ENCODE results near the gene URB1.

Gene URB1

GRCh38 chr21:32403201-32403777 is 10.5 kb upstream of the URB1 start:
- no peaks in the 10 kb centered on the region for H3K9me2 ChIP-seq (ENCODE audit: low read depth, low read length)
- H4K20me1 ChIP-seq (ENCODE audit: insufficient read depth, low read length) = no peaks in the 10 kb centered on the region
- H3K4me2 ChIP-seq (ENCODE audit: low read length) = no peak overlapping the region
- no peak overlapping the region for H3K4me3 ChIP-seq (ENCODE audit: low read depth, low read length, poor library complexity, severe bottlenecking)
- H2AFZ ChIP-seq (ENCODE audit: low read length) = no peak overlapping the region
- no peaks in the 10 kb centered on the region for H3K79me2 ChIP-seq (ENCODE audit: insufficient read depth, low read length)
- TF ChIP-seq EZH2 (IDR thresholded peaks at IDR 0.05; ENCODE audit: borderline replicate concordance, low read length) = no peak
- TF ChIP-seq, protein P1, sequence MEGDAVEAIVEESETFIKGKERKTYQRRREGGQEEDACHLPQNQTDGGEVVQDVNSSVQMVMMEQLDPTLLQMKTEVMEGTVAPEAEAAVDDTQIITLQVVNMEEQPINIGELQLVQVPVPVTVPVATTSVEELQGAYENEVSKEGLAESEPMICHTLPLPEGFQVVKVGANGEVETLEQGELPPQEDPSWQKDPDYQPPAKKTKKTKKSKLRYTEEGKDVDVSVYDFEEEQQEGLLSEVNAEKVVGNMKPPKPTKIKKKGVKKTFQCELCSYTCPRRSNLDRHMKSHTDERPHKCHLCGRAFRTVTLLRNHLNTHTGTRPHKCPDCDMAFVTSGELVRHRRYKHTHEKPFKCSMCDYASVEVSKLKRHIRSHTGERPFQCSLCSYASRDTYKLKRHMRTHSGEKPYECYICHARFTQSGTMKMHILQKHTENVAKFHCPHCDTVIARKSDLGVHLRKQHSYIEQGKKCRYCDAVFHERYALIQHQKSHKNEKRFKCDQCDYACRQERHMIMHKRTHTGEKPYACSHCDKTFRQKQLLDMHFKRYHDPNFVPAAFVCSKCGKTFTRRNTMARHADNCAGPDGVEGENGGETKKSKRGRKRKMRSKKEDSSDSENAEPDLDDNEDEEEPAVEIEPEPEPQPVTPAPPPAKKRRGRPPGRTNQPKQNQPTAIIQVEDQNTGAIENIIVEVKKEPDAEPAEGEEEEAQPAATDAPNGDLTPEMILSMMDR (IDR thresholded peaks at IDR 0.05; ENCODE audit: low read length) = peak; percentile 79
- no peak overlapping the region for H3K27ac ChIP-seq (ENCODE audit: low read depth, low read length, poor library complexity, severe bottlenecking)
- no peaks in the 10 kb centered on the region for H3K36me3 ChIP-seq (ENCODE audit: insufficient read depth, low read length)
- H3K27me3 ChIP-seq (ENCODE audit: insufficient read depth, low read length) = no peaks in the 10 kb centered on the region
- H3K9me3 ChIP-seq (ENCODE audit: low read length) = no peaks in the 10 kb centered on the region
- no peaks in the 10 kb centered on the region for H3K4me1 ChIP-seq (ENCODE audit: insufficient read depth, low read length, severe bottlenecking)
- H3K9ac ChIP-seq (ENCODE audit: low read length) = no peak overlapping the region
- H3F3A ChIP-seq (ENCODE audit: insufficient read depth, low read length) = no peaks in the 10 kb centered on the region

GRCh38 chr21:32393677-32394001 is 827 bp upstream of the URB1 start:
- peak overlapping the region; percentile 79 for H3K9ac ChIP-seq (ENCODE audit: low read length)
- no peak overlapping the region for H3K27ac ChIP-seq (ENCODE audit: low read depth, low read length, poor library complexity, severe bottlenecking)
- H2AFZ ChIP-seq (ENCODE audit: low read length) = no peak overlapping the region
- H3K4me2 ChIP-seq (ENCODE audit: low read length) = peak overlapping the region; percentile 85
- H4K20me1 ChIP-seq (ENCODE audit: insufficient read depth, low read length) = no peaks in the 10 kb centered on the region
- no peaks in the 10 kb centered on the region for H3K27me3 ChIP-seq (ENCODE audit: insufficient read depth, low read length)
- TF ChIP-seq, protein P1 (IDR thresholded peaks at IDR 0.05; ENCODE audit: low read length) = no peak
- TF ChIP-seq EZH2 (IDR thresholded peaks at IDR 0.05; ENCODE audit: borderline replicate concordance, low read length) = no peak
- peaks cover 4% of the 10 kb centered on the region; the same call in 1 of the 2 replicates for H3K9me3 ChIP-seq (ENCODE audit: low read length)
- peaks cover 33% of the 10 kb centered on the region for H3K79me2 ChIP-seq (ENCODE audit: insufficient read depth, low read length)
- H3F3A ChIP-seq (ENCODE audit: insufficient read depth, low read length) = no peaks in the 10 kb centered on the region
- H3K4me3 ChIP-seq (ENCODE audit: low read depth, low read length, poor library complexity, severe bottlenecking) = peak overlapping the region; percentile 88
- no peaks in the 10 kb centered on the region for H3K9me2 ChIP-seq (ENCODE audit: low read depth, low read length)
- H3K4me1 ChIP-seq (ENCODE audit: insufficient read depth, low read length, severe bottlenecking) = peaks cover 33% of the 10 kb centered on the region
- peaks cover 18% of the 10 kb centered on the region; the same call in 1 of the 2 replicates for H3K36me3 ChIP-seq (ENCODE audit: insufficient read depth, low read length)

DNA sequence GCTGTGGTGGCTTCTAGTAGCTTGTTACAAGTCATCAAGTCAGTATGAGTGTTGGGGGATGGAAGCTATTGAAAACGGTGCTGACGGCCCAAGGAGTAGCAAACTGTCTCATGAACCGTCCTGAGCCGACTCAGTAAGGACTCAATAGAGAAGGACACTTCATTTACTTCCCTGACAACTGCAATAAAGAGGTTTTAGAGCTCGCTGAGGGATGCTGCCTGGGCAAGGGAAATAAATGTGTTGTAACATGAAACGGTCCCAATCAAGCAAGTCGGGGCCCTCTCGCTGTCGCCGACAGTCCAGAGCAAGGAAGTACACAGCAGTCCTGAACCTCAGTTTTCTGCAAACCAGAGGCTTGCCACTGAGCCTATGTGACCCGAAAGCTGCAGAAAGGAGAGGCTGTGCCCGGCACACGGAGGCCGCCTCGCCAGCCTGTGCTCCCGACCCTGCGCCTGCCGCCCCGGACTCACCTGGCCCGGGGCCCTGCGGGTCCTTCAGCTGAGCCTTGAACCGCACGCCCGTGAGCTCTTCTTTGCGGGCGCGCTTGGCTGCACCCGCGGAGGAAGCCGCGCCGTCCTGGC is 423 bp downstream of the URB1 start:
- Histone ChIP-seq H3K27ac (ENCODE audit: low read depth, low read length, poor library complexity, severe bottlenecking) (no peak overlapping the region), H3K4me1 (ENCODE audit: insufficient read depth, low read length, severe bottlenecking) (peaks cover 39% of the 10 kb centered on the region), H4K20me1 (ENCODE audit: insufficient read depth, low read length) (no peaks in the 10 kb centered on the region), H3K4me3 (ENCODE audit: low read depth, low read length, poor library complexity, severe bottlenecking) (peak overlapping the region; percentile 88), H3K9ac (ENCODE audit: low read length) (peak overlapping the region; percentile 75), H3F3A (ENCODE audit: insufficient read depth, low read length) (no peaks in the 10 kb centered on the region), H3K9me3 (ENCODE audit: low read length) (peaks cover 4% of the 10 kb centered on the region; the same call in 1 of the 2 replicates), H2AFZ (ENCODE audit: low read length) (no peak overlapping the region), H3K9me2 (ENCODE audit: low read depth, low read length) (no peaks in the 10 kb centered on the region), H3K27me3 (ENCODE audit: insufficient read depth, low read length) (no peaks in the 10 kb centered on the region), H3K79me2 (ENCODE audit: insufficient read depth, low read length) (peaks cover 45% of the 10 kb centered on the region), H3K36me3 (ENCODE audit: insufficient read depth, low read length) (peaks cover 30% of the 10 kb centered on the region; the same call in 1 of the 2 replicates), H3K4me2 (ENCODE audit: low read length) (peak overlapping the region; percentile 89)
- no peak for TF ChIP-seq EZH2 (IDR thresholded peaks at IDR 0.05; ENCODE audit: borderline replicate concordance, low read length)
- TF ChIP-seq, protein P1 (IDR thresholded peaks at IDR 0.05; ENCODE audit: low read length) = no peak
